Left hindlimb (tissue), 1 donor: ENCODE results near the gene ZNF646.

Experiments
- DNase-seq: peaks from one replicate; pipeline ENCODE4 v3.0.0-alpha.2; 2018

The ZNF646 gene

GRCh38 chr16:31108794-31109558 is 34.8 kb downstream of the ZNF646 start:
- no peak for DNase-seq

- no peak for DNase-seq
These were observed 35.4 kb downstream of the ZNF646 start for GRCh38 chr16:31109622-31110021.

- no peak for DNase-seq
These were observed 36.1 kb downstream of the ZNF646 start for GRCh38 chr16:31110106-31111034.

DNA sequence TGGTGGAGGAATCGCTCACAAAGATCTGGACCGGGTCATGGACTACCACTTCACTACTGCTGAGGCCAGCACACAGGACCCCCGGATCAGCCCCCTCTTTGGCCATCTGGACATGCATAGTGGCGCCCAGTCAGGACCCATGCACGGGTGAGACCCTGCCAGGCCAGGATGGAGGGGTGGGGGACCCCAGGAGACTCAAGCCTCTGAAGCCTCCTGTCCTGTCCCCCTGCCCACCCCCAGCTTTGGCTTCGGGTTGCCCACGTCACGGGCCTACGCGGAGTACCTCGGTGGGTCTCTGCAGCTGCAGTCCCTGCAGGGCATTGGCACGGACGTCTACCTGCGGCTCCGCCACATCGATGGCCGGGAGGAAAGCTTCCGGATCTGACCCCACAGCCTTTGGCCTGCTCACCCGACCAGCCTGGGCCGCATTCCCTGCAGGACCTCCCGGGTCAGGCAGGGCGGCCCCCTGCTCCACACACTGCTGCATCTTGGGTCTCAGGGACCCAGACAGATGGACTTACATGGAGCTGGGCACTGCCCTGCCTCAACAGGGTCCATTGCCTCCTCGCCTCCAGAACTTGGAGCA is 37.8 kb downstream of the ZNF646 start:
- no peak for DNase-seq

- DNase-seq, result no peak
These were observed 38.5 kb downstream of the ZNF646 start for GRCh38 chr16:31112711-31113110.

GRCh38 chr16:31113121-31114120 is 39.2 kb downstream of the ZNF646 start:
- no peak for DNase-seq

- DNase-seq, result no peak
These were observed 40.2 kb downstream of the ZNF646 start for GRCh38 chr16:31114468-31114867.

- DNase-seq, result peak; percentile 99
These were observed 43.4 kb downstream of the ZNF646 start, which contains the start of gene KAT8 for GRCh38 chr16:31117384-31118222. TSS of gene KAT8 (plus strand) at chr16:31117664. CDS start at chr16:31117682, 18 bp downstream.

DNA sequence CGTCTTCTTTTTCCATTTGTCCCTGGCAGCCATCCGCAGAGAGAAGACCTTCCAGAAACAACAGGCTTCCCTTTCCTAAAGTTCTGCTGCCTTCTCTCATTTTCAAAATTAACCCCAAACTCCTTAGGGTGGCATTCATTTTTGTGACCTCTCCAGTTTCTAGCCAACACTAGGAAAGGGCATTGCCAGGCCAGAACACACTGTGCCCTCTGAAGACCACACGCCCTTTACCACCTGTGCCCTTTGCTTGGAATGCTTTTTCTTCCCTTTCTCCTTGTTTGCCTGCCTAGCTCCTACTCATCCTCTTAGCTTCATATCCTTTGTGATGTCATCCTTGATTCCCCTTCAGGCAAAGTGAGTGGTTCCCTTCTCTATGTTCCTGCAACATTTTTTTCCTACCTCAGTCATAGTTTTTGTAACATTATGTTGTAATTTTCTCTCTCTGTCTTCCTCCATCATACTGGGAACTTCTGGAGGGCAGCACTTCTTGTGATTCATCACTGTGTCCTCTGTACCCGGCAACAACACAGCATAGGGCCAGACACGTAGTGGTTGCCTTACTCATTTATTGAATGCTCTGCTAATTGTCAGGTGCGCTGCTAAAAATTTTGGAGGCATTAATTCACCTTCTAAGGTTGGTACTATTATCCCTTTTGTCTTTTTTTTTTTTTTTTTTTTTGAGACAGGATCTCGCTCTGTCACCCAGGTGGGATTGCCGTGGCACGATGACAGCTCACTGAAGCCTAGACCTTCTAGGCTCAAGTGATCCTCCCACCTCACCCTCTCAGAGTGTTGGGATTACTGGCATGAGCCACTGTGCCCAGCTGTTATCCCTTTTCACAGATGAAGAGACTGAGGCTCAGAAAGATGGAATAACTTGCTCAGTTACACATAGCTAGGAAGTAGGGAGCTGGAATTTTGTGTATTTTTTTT is 44.3 kb downstream of the ZNF646 start:
- peak; percentile 21 for DNase-seq

- peak; percentile 16 for DNase-seq
These were observed 45.9 kb downstream of the ZNF646 start for GRCh38 chr16:31120129-31120528.

- DNase-seq, result no peak
These were observed 51.6 kb downstream of the ZNF646 start for GRCh38 chr16:31125844-31126243.

DNA sequence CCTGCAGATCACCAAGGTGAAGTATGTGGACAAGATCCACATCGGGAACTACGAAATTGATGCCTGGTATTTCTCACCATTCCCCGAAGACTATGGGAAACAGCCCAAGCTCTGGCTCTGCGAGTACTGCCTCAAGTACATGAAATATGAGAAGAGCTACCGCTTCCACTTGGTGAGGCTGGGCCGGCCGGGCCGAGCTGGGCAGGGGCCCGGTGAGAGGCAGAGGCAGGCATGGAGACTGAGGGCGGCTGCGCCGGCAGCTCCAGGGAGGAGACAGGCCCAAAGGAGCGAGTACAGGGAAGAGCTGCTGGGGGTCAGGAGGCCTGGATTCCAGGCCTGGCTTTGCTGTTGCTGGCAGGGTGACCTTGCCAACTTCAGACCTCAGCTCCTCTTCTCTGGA is 53.0 kb downstream of the ZNF646 start:
- no peak for DNase-seq

GRCh38 chr16:31128711-31129567 is 54.7 kb downstream of the ZNF646 start:
- no peak for DNase-seq

GRCh38 chr16:31129568-31130335 is 55.5 kb downstream of the ZNF646 start:
- DNase-seq, result no peak

DNA sequence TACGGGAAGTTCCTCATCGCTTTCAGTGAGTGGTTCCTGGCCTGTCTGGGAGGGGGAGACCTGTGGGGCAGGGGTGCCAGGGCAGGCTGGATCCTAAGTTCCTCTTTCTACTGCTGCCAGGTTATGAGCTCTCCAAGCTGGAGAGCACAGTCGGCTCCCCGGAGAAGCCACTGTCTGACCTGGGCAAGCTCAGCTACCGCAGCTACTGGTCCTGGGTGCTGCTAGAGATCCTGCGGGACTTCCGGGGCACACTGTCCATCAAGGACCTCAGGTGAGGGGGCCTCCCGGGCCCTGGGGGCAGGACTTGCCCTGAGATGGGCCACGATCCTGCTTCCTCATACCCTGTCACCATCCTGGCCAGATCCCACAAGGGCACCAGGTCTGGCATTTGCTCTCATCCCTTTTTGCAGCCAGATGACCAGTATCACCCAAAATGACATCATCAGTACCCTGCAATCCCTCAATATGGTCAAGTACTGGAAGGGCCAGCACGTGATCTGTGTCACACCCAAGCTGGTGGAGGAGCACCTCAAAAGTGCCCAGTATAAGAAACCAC is 56.2 kb downstream of the ZNF646 start:
- no peak for DNase-seq

- DNase-seq, result no peak
These were observed 56.7 kb downstream of the ZNF646 start for GRCh38 chr16:31130899-31131298.

- DNase-seq, result peak; percentile 15
These were observed 57.2 kb downstream of the ZNF646 start for GRCh38 chr16:31131416-31131815.

GRCh38 chr16:31131841-31132271 is 57.6 kb downstream of the ZNF646 start:
- peak; percentile 4 for DNase-seq
